OCI-LY3 (cell line): Measurements from ENCODE around the gene NGRN.

ENCODE experiments used
- H2AFZ ChIP-seq: fragments of 200-600, 300-600 bp; shearing (Covaris generic); 2 replicates; pipeline ENCODE4 v1.6.0; 2014; ENCODE audit warnings: antibody characterized with exemption, low read depth, low read length
- H3K27ac ChIP-seq: fragments of 200-600, 300-600 bp; sonication (generic); 2 replicates; pipeline ENCODE4 v1.5.1; 2014; ENCODE audit warnings: mild to moderate bottlenecking, low read length, moderate library complexity, mixed read lengths
- H3K27me3 ChIP-seq: fragments of 200-600, 300-600 bp; sonication (generic); 2 replicates; pipeline ENCODE4 v1.6.1; 2014; ENCODE audit warnings: low read depth, low read length, mixed read lengths
- H3K36me3 ChIP-seq: fragments of 200-600, 300-600 bp; sonication (generic); replicated peaks from 2 replicates; pipeline ENCODE3; 2014; ENCODE audit warnings: low read depth, low read length, mixed read lengths
- H3K4me1 ChIP-seq: fragments of 300-600, 200-600 bp; sonication (generic); 2 replicates; pipeline ENCODE4 v1.6.1; 2014; ENCODE audit warnings: low read length, mixed read lengths
- H3K4me2 ChIP-seq: fragments of 200-600, 300-600 bp; sonication (generic); 2 replicates; pipeline ENCODE4 v1.6.1; 2014; ENCODE audit warnings: low read length, mixed read lengths
- H3K4me3 ChIP-seq: fragments of 300-600, 200-600 bp; sonication (generic); 2 replicates; pipeline ENCODE4 v1.5.1; 2014; ENCODE audit warnings: antibody characterized with exemption, mild to moderate bottlenecking, low read length, moderate library complexity
- H3K79me2 ChIP-seq: fragments of 300-600, 200-600 bp; shearing (Covaris generic); 2 replicates; pipeline ENCODE4 v1.6.1; 2014; ENCODE audit warnings: mild to moderate bottlenecking, low read length, mixed read lengths
- H3K9ac ChIP-seq: fragments of 300-600, 200-600 bp; shearing (Covaris generic); 2 replicates; pipeline ENCODE4 v1.6.0; 2014; ENCODE audit warnings: mild to moderate bottlenecking, low read length, moderate library complexity
- H3K9me3 ChIP-seq: fragments of 200-600, 300-600 bp; shearing (Covaris generic); 2 replicates; pipeline ENCODE4 v1.6.1; 2014; ENCODE audit warnings: low read length, mixed read lengths; ENCODE audit not compliant: insufficient read depth
- H4K20me1 ChIP-seq: fragments of 200-600, 300-600 bp; sonication (generic); 2 replicates; pipeline ENCODE4 v1.6.1; 2016; ENCODE audit warnings: low read length, mixed read lengths; ENCODE audit not compliant: insufficient read depth
- CTCF ChIP-seq: fragments of 200-600, 300-600 bp; sonication (generic); IDR thresholded peaks from 2 replicates; pipeline ENCODE4 v1.5.1; 2014; ENCODE audit warnings: antibody characterized with exemption, low read length, low read depth
- EZH2phosphoT487 ChIP-seq: fragments of 200-600 bp; shearing (Covaris generic); IDR thresholded peaks from 2 replicates; pipeline ENCODE4 v1.6.1; 2018; ENCODE audit warnings: antibody characterized with exemption, mixed run types, low read depth

NGRN gene

GRCh38 chr15:90232941-90233386, 32.5 kb upstream of the NGRN start:
- TF ChIP-seq CTCF (no peak; the same call in none of the 2 replicates), EZH2phosphoT487 (no peak)
- Histone ChIP-seq H3K9me3 (no peaks in the 10 kb centered on the region), H4K20me1 (no peaks in the 10 kb centered on the region; the same call in 1 of the 2 replicates), H3K4me1 (peaks cover 11% of the 10 kb centered on the region), H3K9ac (peak overlapping the region; percentile 78), H3K4me2 (peak overlapping the region; percentile 98), H3K27ac (no peak overlapping the region), H3K4me3 (peak overlapping the region; percentile 84), H2AFZ (peak overlapping the region; percentile 62), H3K27me3 (no peaks in the 10 kb centered on the region), H3K36me3 (peaks cover 16% of the 10 kb centered on the region), H3K79me2 (peaks cover 4% of the 10 kb centered on the region; the same call in 1 of the 2 replicates)

- no peak for TF ChIP-seq EZH2phosphoT487
- peak; percentile 49; the same call in 1 of the 2 replicates for TF ChIP-seq CTCF
- Histone ChIP-seq H3K27ac (peak within 1 kb of the TSS; percentile 43), H3K4me3 (peak within 1 kb of the TSS; percentile 84), H3K79me2 (peaks cover 4% of the 10 kb centered on the region; the same call in 1 of the 2 replicates), H3K4me1 (peaks cover 11% of the 10 kb centered on the region), H2AFZ (peak within 1 kb of the TSS; percentile 93), H3K9ac (peak within 1 kb of the TSS; percentile 80), H4K20me1 (no peaks in the 10 kb centered on the region; the same call in 1 of the 2 replicates), H3K36me3 (peaks cover 15% of the 10 kb centered on the region), H3K27me3 (no peaks in the 10 kb centered on the region), H3K9me3 (no peaks in the 10 kb centered on the region), H3K4me2 (peak within 1 kb of the TSS; percentile 98)
Observed at GRCh38 chr15:90233387-90234095, 31.9 kb upstream of the NGRN start, which contains the start of gene CIB1. CIB1 (minus strand) TSS chr15:90233941; CDS start chr15:90233885, 56 bp downstream.

GRCh38 chr15:90234096-90234988, 31.1 kb upstream of the NGRN start, which contains the start of gene GDPGP1:
GDPGP1 (plus strand) TSS chr15:90234209; CDS start chr15:90240909, 6,700 bp downstream.
- TF ChIP-seq EZH2phosphoT487 (no peak), CTCF (no peak)
- Histone ChIP-seq H2AFZ (peak within 1 kb of the TSS; percentile 93), H3K4me3 (peak within 1 kb of the TSS; percentile 84), H3K4me1 (peaks cover 11% of the 10 kb centered on the region), H3K9me3 (no peaks in the 10 kb centered on the region), H3K27me3 (no peaks in the 10 kb centered on the region), H3K79me2 (peaks cover 4% of the 10 kb centered on the region; the same call in 1 of the 2 replicates), H3K36me3 (peaks cover 9% of the 10 kb centered on the region), H4K20me1 (no peaks in the 10 kb centered on the region; the same call in 1 of the 2 replicates), H3K4me2 (peak within 1 kb of the TSS; percentile 98), H3K9ac (peak within 1 kb of the TSS; percentile 80), H3K27ac (peak within 1 kb of the TSS; percentile 43)
